ENCODE results near the gene SPSB1.

SPSB1 gene

DNA sequence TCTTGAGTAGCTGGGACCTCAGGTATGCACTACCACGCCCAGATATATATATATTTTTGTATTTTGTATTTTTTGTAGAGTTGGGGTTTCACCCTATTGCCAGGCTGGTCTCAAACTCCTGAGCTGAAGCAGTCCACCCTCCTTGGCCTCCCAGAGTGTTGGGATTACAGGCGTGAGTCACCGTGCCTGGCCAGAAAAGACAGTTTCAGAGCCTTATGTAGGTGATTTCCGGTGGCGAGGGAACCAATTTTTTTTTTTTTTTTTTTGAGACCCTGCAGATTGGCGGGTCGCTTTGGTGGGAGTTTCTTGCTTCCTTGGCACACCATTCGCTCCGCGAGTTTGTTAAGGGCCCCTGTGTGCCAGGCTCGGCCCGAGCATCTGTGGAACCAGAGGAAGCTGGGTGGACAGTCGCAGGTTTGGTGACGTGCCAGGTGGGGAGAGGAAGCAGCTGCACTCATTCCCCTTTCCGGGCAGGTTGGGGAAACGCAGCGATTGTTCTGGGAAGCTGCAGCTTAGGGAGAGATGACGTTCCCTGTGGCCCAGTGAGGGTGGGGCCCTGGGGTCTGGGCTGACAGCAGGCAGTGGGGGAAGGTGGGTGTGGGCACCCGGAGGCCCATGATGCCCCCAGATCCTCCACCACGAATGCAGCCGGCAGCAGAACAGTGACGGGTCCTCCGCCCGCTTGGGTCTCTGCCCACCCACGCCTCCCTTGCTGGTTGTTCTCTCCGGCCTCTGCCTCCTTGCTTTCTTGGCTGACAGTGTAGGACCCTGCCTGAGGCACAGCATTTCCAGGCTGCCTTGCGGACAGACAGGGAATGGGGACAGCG lies 25.1 kb downstream of the SPSB1 start:
- no peak for DNase-seq (ENCODE audit: low read depth in 2 of 3, low spot score in 2 of 3)

DNA sequence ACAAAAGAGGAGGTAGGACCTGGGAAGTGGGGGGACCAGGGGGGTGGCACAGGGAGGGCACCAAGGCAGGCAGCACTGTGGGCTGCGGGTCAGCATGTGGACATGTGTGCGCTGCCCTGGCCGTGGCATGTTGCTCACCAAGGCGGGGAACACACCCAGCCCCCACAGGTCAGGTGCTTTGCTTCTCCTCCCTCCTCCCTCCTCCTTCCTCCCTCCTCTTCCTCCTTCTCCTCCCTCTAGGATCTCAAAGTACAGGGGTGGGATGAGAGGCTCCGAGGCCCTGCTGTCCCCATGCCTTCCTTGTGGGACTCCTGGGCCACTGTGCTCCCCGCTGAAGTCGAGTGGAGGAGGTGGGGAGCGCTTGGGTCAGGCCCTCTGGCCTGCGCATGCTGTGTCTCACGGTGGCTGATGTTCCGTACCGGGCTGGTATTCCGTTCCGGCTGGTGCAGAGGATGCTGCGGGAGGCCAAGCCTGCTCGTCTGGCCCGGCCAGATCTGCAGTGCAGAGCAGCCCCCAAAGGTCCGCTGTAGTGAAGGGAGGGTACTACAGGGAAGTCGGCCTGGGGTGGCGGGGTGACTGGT lies 26.6 kb downstream of the SPSB1 start:
- DNase-seq (ENCODE audit: low read depth in 2 of 3, low spot score in 2 of 3): no peak

DNA sequence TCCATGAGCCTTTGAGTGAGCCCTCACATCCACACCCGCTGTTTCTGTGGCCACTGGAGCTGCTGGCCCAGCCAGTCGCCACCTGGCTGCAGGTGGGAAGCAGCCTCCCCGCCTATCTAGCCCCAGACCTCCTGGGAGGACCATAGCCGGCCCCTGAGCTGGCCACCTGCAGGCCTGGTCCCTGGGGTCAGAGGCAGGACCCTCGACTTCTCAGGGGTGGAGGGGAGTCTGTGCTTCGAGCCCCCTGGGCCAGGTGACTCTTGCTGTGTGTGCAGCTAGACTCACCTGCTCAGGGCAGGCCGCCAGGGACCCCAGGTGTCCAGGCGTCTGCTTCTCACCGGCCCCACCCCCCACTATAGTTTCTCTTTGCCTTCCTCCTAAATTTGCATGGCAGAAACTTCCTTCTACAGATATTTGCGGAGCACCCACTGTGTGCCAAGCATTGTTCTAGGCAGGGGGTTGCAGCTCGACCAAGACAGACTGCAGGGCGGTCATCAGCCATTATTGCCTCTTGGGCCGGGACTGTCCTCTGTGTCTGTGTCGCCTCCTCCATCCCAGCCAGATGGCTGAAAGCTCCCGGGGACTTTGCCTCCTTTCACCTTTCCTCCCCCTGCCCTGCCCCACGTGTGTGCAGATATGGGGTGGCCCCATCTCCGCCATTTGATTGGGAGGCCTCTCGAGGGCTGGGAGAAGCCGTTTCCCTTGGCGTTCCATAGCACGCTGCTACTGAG lies 27.3 kb downstream of the SPSB1 start:
- no peak for DNase-seq (ENCODE audit: low read depth in 2 of 3, low spot score in 2 of 3)

DNA sequence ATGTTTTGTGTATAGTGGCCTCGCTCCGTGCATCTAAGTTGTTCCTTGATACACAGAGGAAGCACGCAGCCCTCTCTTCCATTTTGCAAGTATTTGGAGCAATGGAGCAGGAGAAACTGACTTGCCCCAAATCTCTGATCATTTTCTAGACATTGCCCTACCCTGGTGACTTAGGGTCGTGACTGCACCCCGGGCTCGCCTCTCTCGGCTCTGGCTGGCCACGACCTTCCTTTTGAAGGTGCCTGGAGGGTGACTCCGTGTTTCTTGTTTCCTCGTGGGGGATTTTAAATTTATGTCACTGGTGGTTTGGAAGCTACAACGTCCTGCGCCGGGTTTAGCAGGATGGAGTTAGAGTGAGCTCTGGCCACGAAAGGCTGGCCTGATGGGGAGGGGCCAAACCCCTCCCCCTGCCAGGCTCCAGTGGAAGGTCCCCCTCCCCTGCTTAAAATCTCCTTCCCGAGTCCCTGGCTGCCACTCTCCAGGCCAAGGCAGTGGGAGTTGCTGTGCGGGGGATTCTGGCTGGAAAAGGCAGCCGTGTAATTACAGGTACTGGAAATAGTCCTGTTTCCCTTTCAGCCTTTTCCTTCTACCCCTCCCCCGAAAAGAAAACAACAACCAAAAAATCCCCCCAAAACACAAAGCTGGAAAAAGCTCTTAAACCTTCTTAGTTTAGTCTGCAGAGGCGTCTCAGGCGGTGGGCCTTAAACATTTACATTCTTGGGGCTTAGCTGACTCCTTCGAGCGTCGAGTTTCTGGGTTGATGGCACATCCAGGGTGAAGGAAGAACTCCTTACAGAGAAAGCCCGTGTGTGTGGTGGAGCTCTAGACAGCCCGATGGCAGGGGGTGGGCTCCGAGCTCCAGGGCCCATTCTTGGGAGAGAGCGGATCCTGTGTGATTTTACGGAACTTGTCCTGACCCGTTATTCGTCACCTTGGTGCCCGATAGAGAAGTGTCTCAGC lies 28.1 kb downstream of the SPSB1 start:
- DNase-seq (ENCODE audit: low read depth in 2 of 3, low spot score in 2 of 3): no peak

DNA sequence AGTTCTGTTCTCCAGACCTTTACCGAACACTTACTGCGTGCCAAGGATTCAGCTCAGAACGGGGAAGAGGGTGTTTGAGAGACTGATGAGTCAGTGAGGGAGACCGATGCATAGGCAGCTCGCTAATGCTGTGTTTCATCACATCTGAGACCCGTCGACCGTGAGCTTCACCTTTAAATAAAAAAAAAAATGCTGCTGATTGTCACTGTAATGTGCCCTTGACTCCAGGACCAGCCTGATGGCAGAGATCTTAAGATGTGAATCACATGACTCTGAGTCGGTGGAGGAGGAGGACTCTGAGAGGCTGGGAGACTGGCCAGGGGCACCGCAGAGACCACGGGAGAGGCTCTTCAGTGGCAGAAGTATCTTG lies 28.8 kb downstream of the SPSB1 start:
- DNase-seq (ENCODE audit: low read depth in 2 of 3, low spot score in 2 of 3): no peak

DNA sequence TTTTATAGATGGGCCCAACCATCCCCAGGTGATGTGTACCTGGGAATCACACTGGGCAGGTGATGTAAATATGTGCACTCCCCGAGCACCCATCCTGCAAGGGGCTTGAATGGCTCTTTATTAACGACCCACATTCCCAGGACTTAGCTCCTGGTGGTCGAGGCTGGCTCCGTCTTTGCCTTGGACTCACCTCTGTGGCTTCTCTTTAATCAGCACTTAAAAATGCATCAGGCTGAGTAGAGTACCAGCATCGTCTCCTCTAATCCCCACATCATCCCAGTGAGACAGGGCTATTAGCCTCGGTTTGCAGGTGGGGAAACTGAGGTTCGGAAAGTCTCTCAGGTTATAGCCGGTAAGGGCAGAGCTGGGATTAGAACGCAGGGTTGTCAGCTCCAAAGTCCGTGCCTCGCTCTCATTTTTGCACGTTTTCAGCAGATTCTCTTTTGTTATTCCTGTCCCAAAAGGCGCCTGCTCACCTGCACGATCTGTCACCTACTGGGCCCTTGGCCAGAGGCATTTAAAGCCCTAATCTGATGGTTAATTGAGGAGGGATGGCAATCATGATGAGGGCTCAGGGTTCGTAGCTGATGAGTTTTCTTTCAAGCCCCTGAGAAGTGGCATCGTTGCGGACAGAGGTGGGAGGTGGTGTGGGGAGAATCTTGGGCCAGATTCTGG lies 29.4 kb downstream of the SPSB1 start:
- no peak for DNase-seq (ENCODE audit: low read depth in 2 of 3, low spot score in 2 of 3)

DNA sequence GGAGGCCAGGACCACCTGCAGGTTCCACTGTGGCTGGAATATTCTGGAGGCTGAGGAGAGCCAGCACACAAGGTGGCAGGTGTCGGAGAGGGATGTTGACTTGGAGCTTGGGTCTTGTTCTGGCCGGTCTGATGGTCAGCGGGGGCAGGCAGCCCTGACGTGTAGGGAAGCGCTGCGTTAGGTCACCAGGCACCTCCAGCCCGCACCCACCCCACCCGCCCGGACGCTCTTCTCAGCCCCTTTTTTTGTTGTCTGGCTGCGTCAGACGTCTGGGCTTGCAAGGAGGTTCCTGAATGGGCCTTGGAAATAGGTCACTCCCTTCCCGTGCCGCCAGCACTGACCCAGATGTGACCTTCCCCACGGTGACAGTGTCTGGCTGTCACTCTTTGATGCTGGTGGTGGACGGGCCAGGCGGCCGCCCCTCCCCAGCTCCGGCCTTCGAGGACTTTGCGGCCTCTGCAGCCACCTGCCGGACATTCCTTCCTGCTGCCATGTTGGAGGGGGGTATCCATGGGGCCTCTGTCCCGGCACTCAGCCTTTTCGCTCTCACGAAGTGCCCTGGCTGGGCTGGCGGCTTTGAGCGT lies 30.1 kb downstream of the SPSB1 start:
- DNase-seq (ENCODE audit: low read depth in 2 of 3, low spot score in 2 of 3): no peak

DNA sequence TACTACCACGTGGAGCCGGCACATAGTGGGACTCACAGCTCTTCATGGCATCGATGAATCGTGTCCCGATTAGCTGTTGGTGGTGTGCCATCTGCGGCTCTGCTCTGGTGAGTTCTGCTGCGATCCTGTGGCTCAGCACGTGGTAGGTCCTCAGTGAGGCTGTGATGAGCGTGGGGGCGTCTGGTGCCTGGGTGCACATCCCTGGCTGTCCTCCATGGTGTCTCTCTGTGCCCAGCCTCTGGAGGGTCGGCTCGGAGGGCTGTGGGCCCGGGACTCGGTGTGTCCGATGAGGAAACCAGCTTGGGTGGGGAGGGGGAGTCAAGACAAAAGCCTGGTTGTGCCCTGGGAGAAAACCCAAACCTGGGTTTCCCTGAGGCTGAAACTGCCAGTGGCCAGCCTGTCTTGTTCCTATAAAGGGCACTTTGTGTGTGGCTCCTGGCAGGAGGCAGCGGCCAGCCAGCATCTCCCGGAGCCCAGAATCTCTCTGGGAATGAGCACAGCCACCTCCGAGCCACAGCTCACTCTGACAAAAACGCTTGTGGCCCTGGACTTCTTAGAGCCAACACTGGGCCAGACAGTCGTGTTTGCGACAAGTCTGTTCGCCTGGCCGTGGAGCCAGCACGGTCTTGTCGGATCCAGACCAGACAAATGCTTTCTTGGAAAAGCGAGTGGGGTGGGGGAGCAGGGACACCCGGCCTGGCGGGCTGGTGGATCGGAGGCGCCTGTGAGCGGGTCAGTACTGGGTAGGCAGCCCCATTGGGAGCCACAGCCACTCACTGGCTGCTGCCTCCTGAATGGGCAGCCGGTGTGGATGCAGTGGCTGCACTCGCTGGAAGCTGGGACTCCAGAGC lies 31.8 kb downstream of the SPSB1 start:
- no peak for DNase-seq (ENCODE audit: low read depth in 2 of 3, low spot score in 2 of 3)

DNA sequence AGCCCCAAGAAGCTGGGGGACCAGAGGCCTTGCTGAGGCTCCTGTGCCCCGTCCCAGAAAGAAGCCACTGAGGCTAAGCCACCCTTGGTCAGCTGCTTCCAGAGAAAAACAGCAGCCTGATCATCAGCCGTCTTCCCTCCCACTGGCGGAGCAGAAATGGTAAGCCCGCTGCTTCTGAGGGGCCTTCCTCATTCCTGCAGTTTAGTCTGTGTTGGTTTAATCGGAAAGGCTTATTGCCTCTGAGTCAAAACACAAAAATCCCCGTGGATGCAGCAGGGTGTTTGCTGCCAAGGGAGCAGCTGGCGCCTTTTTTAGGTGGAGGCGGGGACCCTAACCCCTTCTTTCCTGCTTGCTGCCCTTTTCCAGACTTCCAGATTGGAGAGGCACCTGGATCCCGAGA lies 33.9 kb downstream of the SPSB1 start:
- DNase-seq (ENCODE audit: low read depth in 2 of 3, low spot score in 2 of 3): no peak

DNA sequence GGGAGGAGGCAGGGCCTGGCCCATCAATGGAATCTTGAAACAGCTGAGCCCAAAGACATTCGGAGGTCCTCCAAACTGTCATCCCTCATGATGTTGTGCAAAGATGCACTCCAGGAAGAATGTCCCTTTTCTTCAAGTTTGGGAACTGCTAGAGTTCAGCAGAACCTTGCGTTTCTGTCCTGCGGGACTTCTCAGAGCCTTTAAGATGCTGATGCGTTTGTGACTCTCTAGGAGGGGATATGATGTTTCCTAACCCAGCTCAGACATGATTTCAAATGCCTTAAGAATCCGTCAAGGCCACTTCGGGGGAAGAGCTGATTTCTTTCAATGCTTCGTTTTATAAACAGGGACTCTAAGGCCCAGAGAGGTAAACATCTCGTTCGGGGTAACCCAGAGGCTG lies 35.5 kb downstream of the SPSB1 start:
- no peak for DNase-seq (ENCODE audit: low read depth in 2 of 3, low spot score in 2 of 3)

DNA sequence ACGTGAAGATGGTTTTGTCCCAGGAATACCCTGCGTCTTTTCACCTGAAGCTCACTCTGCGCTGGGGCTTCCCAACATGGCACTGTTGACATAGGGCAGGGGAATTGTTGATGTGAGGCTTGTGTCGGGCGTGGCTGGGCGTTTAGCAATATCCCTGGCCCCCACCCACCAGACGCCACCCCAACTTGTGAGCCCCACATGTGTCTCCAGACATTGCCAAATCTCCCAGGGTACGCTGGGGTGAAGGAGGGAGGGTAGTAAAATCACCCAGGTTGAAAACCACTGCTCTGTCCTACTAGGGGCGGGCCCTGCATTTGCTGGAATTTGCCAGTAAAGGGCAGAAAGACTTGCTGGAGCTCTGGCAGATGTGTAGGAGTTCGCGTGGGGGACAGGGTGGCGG lies 36.0 kb downstream of the SPSB1 start:
- no peak for DNase-seq (ENCODE audit: low read depth in 2 of 3, low spot score in 2 of 3)

DNA sequence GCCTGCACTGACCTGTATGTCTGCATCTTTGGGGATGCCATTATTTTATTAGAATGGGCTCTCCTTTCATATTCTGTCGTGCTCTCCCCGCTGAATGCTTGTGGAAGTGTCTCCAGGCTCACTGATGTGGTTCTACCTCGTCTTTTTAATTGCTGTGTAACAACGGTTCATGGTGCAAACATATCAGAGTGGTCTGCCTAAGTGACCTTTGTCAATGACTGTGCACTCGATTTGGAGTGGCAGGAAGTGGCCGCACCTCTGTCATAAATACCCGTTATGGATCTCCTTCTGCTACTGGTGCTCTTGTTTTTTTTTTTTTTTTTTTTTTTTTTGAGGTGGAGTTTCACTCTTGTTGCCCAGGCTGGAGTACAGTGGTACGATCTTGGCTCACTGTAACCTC lies 38.3 kb downstream of the SPSB1 start:
- no peak for DNase-seq (ENCODE audit: low read depth in 2 of 3, low spot score in 2 of 3)

DNA sequence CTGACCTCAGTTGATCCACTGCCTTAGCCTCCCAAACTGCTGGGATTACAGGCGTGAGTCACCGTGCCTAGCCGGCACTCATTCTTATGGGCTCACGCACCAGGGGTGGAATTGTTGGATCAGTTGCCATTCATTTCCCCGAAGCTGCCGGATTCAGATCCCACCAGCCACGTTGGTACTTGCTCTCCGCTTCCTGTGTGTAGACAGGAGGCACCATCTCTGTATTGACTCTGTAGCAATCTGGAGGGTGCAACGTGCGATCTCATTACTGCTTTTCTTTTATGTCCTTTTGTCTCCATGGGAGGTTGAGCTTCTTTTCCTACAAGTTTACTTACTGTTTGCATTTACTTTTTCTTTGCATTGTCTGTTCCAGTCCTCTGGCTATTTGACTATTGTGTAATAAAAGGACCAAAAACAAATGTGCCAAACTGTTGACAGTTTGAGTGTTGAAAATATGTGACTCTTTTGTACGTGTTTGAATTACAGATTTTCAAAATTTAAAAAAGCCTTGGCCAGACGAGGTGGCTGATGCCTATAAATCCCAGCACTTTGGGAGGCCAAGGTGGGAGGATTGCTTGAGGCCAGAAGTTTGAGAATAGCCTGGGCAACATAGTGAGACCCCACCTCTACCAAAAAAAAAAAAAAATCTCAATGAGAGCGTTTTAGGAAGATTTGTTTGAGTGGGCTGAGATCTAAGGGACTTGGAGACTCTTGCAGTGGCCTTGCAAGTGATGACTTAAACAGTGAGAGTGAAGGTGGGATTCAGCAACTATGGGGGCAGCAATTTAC lies 39.1 kb downstream of the SPSB1 start:
- DNase-seq (ENCODE audit: low read depth in 2 of 3, low spot score in 2 of 3): no peak

DNA sequence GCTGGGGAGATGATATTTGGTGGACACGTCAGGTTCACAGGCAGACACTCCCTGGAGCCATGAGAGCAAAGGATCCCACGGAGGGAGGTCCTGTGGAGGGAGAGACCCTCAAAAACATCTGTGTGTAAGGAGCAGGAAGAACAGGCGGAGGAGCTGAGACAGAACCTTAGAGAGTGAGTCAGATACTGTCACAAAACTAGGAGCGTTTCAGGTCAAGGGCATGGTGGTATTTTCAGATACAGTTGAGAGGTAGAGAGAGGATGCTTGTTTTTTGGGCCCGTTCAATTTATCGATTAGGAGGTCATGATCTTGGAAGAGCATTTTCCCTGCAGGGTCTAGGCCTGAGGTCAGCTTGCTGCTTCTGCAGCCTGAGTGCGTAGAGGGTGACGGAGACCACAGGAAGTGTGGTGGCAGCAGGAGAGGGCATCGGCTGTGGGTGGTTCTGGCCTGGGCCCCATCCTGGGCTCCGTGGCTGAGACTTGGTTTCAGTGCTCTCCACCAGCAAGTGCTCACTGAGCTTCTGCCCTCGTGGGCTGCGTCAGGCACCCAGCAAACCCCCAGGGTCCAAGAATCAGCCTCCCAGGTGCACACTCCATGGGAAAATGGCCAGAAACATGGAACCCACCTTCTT lies 39.9 kb downstream of the SPSB1 start:
- no peak for DNase-seq (ENCODE audit: low read depth in 2 of 3, low spot score in 2 of 3)

DNA sequence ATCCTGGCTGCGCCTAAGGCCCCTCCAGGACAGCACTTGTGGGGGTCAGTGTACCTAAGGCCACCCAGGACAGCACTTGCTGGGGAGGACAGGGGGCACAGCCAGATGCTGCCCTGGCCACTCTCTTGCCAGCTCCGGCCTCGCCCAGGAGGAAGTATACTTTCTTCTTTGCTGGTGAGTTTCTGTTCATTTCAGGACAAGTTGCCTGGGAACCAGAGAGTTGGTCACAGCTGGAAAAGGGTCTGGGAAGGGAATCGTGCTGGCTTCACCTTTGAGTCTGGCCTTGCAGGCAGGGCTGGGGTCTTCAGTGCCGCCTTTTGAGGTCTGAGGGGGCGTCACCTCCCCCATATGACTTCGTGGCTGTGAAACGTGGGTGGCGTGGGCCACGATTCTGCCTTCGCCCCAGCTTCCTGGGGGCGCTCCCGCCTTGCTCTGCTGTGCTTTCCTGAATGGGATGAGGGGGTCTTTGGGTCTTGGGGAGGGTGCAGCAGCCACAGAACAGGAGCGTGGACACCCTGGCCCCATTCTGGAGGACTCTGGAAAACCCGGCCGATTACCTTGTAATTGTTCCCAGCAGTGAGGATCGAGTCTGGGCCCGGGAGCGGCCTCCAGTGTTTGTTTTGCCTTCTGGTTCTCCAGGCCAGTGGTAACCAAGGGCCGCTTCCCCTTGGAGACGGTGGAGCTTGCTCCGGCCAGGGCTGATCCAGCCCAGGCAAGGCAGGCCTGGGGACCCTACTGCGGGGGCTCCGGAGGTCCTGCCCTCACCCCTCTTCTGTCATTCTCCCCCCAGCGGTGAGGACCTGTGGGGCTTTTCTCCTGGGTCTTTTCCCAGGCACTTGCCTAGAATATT lies 45.9 kb downstream of the SPSB1 start:
- no peak for DNase-seq (ENCODE audit: low read depth in 2 of 3, low spot score in 2 of 3)

DNA sequence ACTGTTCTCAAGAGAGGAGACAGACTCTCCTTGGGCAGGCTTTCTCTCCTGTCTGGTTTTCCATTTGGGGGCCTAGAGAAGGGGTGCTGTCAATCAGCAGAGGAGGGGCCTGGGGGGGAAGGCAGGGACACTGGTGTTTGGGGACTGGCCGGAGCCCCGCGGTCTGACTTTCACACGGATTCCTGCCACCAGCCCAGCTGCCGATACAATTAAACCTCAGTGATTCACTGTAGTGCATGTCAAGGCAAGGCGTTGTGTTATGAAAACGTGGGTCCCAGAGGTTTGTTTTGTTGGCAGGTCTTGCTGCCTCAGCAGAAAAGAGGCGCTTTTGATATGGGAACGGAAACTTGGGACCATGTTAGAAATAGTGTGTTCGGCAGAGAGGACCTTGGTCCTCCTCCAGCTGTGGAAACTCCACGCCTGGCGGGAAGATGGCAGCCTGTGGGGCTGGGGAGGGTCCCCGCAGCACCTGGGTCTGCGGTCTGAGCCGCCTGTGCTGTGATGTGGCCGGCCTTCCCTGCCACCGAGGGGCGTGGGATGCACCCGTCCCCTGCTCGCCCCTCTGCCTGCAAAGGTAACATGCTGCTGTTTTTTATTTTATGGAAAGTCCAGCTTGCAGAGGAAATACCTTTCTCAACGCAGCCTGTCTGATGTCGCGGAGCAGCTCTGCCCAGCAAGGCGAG lies 47.6 kb downstream of the SPSB1 start:
- DNase-seq (ENCODE audit: low read depth in 2 of 3, low spot score in 2 of 3): no peak

DNA sequence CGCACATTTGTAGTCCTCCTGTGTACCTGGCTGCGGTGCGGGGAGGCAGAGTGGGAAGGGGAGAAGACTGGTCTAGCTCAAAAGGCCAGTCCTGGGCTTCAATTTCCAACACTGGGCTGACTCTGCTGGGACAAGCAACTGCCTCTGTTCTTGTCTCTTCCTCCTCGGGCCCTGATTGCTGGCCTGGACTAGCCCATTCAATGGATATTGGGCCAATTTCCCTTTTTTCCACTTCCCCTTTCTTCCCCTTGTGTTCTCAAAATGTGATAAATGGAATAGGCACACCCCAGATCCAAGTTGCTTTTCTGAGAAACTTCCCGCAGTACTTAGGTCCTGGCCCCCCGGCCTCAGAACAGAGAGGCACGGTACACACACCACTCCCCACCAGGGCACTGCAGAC lies 48.2 kb downstream of the SPSB1 start:
- DNase-seq (ENCODE audit: low read depth in 2 of 3, low spot score in 2 of 3): no peak
